ENCODE data around the gene GTF2IRD2.
"Not testable (repeated sequence)": the region's sequence is repeated elsewhere in the genome, so short reads cannot be mapped to it uniquely, and the experiment has no call there.

GTF2IRD2 gene

DNA sequence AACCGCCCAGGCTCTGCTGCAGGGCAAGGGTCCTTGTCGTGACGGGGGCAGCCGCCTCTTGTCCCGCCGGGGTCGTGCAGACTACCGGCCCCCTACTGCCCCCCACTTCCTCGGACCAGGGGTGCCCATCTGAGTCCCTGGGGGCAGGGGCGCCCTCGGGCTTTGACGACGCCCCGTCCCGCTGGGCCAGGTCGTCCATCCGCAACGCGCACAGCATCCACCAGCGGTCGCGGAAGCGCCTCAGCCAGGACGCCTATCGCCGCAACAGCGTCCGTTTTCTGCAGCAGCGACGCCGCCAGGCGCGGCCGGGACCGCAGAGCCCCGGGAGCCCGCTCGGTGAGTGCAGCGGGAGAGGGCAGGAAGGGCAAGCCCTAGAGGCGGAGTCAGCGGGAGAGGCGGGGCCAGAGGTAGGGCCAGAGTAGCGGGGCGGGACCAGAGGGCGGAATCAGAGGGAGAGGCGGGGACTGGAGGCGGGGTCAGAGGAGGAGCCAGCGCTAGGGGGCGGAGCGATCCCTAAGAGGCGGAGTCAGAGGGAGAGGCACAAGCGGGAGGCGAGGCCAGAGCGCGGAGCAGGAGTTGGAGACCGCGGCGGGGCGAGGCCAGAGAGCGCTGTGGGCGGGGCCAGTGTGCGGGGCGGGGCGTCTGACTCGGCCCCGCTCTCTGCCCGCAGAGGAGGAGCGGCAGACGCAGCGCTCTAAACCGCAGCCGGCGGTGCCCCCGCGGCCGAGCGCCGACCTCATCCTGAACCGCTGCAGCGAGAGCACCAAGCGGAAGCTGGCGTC, 62.8 kb downstream of the GTF2IRD2 start:
- not testable (repeated sequence) for DNase-seq (ENCODE audit: low read depth)

DNA sequence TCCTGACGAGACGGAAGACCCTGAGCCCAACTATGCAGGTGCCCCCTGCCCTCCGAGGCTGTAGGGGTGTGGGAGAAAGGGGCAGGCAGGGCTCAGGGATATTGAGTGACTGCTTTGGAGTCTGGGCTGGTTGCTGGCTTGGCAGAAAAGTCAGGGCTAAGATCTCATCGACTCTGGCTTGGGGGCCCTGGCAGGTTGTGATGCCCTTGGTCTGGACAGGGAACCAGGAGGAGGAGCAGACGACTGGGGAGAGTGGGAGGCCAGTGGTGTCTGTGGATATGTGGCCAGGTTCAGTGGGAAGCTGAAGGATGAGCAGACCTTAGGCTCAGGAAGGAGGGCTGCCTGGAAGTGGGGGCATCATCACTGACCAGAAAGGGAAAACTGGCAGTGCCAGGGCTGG, 67.8 kb downstream of the GTF2IRD2 start:
- not testable (repeated sequence) for DNase-seq (ENCODE audit: low read depth)

DNA sequence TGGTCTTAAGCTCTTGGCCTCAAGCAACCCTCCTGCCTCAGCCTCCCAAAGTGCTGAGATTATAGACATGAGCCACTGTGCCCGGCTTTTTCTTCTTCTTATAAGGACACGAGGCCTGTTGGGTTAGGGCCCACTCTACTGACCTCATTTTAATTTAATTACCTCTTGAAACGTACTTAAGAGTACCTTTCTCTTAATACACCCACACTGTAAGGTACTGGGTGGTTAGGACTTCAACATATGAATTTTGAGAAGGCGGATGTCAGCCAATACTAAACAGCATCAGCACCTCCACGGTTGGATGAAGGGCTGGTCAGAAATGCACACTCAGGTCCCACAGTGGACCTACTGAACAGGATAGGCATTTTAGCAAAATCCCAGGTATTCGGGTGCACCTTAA, 69.7 kb downstream of the GTF2IRD2 start:
- not testable (repeated sequence) for DNase-seq (ENCODE audit: low read depth)

GRCh38 chr7:74779053-74779452, 72.4 kb downstream of the GTF2IRD2 start:
- DNase-seq (ENCODE audit: low read depth), result not testable (repeated sequence)

- DNase-seq (ENCODE audit: low read depth), result not testable (repeated sequence)
Observed at GRCh38 chr7:74775111-74775510, 76.3 kb downstream of the GTF2IRD2 start.

DNA sequence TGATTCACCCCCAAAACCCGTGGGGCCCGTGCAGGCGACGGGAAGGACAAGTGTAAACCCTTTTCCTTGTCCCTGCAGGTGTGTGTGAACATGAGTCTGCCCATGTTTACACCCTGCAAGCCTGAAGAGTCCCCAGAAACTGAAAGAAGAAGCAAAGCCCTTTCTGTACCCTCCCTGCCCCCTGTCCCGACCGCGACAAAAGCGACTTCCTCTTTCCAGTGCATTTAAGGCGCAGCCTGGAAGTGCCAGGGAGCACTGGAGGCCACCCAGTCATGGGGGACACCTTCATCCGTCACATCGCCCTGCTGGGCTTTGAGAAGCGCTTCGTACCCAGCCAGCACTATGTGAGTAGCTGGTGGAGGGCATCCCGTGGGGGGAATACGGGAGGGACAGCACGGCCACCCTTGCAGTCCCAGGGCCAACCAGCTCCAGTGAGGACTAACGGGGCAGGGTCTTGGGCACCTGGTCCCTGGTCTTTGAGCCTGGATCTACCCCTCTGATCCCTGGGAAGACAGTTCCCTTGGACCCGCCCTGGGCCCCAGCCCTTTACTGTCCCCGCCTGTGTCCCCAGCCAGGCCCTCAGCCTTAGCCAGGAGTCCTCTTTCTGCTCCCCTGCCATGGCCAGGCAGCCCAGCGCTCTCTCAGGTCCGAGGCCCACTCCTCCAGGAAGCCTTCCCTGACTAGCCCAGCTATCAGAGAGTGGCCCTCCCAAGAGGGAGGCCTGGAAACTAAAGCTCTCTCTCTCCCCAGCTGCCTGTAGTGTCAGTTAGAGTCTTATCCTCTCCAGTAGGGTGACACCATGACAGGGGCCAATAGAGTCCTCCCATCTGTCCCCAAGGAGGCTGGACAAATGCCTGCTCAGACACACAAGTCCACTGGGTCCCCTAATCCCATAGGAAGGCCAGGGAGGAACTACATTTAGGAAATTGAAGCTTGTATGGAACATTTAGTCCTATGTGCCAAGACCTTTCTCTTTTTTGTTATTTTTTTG, 77.3 kb downstream of the GTF2IRD2 start, which contains the start of gene NCF1:
Gene NCF1 (plus strand): TSS at position 252 of the 991 bp plus-strand sequence. CDS start 21 bp downstream, at position 273.
- not testable (repeated sequence) for DNase-seq (ENCODE audit: low read depth)

DNA sequence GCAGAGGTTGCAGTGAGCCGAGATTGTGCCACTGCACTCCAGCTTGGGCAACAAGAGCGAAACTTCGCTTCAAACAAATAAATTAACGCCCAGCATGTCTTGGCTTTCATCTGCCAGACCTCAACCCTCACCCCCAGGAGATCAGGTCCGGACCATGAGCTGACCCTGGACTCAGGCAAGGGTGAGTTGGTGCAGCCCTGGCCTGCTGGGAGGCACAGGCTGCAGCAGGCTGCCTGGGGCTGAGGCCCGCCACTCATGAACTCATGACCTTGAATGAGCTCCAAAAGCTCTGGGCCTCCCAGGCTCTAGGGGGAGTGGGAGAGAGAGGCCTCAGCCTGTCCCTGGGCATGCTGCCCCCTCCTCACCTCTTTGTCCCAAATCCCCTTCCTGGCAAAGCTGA, 79.3 kb downstream of the GTF2IRD2 start:
- DNase-seq (ENCODE audit: low read depth), result not testable (repeated sequence)

DNA sequence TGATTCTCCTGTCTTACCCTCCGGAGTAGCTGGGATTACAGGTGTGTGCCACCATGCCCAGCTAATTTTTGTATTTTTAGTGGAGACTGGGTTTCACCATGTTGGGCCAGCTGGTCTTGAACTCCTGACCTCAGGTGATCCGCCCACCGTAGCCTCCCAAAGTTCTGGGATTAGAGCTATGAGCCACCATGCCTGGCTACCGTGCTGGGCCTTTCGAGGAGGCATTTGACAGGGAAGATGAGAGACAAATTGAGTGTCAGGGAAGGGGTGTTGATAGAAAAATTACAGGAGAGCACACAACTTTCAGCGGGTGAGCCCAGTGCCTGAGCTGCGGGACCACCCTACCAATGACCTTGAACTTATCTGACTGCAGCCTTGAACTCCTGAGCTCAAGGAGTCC, 81.3 kb downstream of the GTF2IRD2 start:
- DNase-seq (ENCODE audit: low read depth), result not testable (repeated sequence)

DNA sequence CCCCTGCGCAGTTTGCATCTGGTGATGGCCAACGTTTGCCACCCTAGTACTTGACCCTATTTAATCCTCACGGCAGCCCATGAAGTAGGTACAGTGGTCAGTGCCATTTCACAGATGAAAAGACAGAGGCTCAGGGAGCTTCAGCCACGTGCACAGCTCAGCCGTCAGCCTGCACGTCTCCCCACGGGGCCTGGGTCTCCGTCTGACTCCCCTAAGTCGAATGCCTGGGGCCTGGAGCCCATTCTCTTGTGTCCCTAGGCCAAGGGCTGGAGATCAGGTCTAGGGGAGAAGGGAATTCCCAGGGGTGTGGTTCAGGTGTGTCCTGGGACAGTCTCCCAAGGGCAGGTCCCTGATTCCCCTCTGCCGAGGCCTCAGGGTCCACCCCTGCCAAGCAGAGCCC, 84.4 kb downstream of the GTF2IRD2 start:
- not testable (repeated sequence) for DNase-seq (ENCODE audit: low read depth)

DNA sequence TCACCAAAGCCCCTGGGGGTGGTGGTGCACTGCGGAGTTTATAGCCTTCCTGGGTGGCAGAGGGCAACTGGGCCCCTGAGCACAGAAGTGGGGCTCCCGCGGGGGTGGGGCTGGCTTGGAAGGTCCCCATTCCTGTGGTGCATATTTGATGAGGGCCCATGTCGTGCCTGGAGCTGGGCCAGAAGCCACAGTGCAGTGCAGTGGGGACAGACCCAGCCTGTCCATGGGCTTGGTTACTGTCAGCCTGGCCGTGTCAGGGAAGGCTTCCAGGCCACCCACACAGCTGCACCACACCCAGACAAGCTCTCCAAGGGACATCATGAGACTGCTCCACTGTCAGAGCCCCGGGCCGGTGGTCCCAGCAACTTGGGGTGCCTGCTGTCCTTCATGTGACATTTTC, 84.9 kb downstream of the GTF2IRD2 start:
- not testable (repeated sequence) for DNase-seq (ENCODE audit: low read depth)

- not testable (repeated sequence) for DNase-seq (ENCODE audit: low read depth)
Observed at GRCh38 chr7:74765205-74765918, 86.0 kb downstream of the GTF2IRD2 start.

- DNase-seq (ENCODE audit: low read depth), result not testable (repeated sequence)
Observed at GRCh38 chr7:74758982-74759381, 92.4 kb downstream of the GTF2IRD2 start.

DNA sequence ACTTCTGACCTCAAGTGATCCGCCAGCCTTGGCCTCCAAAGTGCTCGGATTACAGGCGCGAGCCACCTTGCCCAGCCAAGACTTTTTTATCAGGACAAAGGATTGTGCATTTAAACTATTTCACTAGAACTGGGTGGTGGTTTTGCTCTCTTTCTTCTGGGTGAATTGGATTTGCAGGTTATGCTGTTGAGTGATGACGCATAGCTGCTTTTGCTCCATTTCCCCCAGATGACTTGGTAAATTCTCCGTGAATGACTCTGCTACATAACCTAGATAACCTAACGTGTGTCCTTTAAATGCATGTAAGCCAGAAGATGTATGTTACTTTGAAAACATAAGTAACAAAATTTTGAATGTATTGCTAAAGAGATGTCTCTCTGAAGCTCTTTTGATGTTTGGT, 93.1 kb downstream of the GTF2IRD2 start:
- DNase-seq (ENCODE audit: low read depth), result not testable (repeated sequence)

DNA sequence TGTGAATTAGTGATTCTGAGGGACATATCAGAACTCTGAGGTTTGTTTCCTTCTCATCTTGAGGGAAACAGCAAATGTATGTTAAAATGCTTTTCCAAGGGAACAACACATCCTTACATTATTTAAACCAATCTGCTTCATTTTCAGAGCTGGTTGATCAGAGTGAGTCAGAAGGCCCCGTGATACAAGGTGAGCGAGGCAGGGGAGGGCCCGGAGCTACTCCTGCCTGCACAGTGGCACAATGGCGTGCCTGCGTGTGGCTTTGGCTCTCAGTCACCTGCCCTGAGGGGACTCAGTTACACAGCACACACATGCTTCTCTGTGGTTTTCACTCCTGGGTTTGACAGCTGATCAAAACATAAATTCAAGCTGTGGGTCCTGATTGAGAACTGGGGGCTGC, 94.7 kb downstream of the GTF2IRD2 start:
- not testable (repeated sequence) for DNase-seq (ENCODE audit: low read depth)

- DNase-seq (ENCODE audit: low read depth), result not testable (repeated sequence)
Observed at GRCh38 chr7:74753921-74754482, 97.4 kb downstream of the GTF2IRD2 start.

Data from stromal cell of bone marrow (primary cell).